CD4-positive, alpha-beta T cell treated with Interleukin-17A for 1 hour (primary cell): ENCODE data around the gene PTPRE.

Experiments
- DNase-seq: peaks from one replicate; pipeline ENCODE4 v3.0.0-alpha.2; 2020

The PTPRE gene

DNA sequence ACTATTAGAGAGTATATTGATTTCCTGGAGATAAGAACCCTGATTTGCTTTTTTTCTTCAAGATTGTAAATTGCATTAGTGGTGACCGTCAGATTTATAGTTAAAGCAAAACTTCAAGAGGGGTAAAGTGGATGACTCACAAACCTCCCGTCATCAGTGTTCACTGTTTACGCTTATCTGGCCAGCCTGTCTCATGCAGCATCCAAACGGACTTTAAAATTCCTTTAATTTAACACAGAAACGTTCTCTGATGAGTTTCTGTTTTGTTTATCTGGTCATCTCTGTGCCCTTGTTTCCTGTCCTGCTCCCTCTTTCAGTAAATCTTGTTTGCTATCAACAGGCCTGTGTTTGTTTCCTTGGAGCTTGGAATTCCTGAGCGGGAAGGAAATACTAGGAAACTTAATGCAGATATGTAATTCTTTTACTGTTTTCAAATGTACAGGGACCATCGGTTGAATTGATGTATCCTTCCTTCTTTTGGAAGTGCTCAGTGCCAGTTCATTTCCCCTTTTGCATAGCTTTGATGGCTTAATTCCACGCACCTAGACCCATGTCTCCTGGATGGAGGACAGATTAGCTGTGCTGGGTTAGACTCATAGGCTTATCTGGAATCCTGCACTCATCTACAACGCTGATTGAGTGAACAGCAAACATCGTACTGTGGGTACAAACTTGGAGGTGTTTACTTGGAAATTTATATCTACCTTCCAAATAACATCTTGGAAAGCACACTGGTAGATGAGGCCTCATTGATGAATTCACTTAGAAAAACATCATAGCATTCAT, 21.3 kb downstream of the PTPRE start:
- DNase-seq = no peak

DNA sequence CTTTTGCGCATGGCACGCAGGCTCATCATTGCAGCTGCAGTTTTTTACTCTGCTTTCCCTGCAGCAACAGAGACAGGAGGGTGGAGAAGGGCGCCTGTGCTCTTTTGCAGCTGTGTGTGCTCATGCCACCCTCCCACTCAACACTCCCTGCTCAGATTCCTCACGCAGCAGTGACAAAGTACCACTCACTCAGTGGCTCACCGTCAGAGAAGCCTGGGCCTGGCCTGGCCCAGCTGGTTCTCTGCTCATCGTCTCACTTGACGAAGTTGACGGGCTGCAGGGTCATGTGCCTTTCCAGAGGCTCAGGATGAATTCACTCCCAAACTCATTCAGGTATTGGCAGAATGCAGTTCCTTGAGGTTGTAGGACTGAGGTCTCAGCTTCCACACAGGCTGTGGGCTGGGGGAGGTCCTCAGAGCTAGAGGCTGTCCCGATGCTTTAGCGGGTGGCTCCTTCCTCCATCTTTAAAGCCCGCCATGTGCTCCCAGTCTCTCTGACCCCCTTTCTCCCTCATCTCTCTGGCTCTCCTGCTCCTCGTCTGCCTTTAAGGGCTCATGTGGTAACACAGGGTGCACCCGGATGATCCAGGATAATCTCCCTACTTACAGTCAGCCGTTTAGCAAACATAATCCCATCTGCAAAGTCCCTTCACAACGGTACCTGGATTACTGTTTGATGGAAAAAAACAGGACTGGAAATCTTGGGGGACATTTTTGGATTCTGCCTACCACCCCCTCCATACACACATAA, 25.8 kb downstream of the PTPRE start:
- DNase-seq = no peak

DNA sequence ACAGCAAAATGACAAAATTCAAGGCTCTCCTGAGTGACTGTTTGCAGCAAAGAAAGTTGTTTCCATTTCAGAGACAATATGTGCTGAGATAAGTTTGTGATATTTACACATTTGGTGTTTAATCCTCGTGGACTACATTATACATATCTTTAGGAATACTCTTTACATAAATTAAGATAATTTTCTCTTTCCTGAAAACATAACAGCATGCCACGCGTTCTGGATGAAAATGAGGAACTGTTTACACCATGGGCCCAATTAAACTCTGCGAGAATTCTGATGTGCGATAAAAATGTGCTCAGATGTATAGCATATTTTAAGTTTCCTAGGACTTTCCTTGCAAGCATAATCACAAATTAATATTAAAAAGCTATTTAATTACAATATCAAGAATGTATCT, 26.4 kb downstream of the PTPRE start:
- DNase-seq = no peak

DNA sequence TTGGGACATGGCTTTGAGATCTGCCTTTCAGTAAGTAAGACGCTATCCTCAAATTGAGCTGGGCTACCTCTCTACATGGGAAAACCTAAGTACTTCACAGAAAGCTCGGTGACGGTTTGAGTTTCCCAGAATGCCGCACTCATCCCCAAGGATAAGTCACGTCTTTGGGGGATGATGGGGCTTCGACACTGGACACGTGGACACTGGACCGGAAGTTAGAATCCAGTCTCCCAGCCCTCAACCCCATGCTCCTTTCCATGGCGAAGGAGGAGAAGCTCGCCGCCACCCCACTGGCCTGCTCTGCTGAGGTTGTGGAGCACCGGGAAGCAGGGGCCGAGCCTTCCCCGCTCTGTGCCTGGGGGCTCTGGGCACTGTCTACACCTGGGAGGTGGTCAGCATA, 27.5 kb downstream of the PTPRE start:
- no peak for DNase-seq

DNA sequence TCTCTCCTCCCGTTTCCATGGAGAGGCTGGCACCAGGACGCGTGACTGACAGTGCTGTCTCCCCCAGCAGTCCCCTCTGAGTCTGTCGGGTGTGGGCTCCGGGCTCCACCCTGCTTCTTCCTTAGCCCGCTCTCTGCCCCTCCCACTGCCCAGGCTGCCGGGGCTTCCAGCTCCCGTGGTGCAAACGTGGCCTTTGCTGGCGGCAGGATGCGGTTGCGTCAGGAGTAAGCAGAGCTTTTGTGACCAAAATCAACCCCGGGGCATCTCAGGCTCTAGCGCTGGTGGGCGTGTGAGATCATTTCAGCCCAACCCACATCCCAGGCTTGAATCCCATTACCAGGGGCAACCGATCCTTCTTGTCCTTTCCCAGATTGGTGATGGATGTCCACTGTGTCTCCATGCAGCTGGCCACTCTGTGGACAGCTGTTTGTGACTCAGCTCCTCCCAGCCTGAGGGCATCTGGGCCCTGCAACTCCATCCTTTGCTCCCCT, 28.2 kb downstream of the PTPRE start:
- no peak for DNase-seq

DNA sequence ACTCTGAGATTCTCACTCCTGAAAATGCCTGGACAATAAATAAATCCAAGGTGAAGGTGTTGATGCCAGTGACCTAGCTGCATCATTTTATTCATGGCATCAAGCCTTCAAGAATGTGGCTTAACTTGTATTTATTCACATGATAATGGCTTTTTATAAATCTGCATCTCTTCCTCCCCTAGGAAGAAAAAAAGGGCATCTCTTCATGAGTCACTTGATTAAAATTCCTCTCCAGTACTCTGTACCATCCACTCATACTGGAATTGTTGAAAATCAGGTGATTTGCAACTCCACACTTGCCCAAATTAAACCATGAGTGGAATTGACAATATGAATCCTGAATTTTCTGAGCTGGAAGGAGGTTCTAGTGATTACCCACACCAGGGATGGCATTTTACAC, 30.2 kb downstream of the PTPRE start:
- no peak for DNase-seq

DNA sequence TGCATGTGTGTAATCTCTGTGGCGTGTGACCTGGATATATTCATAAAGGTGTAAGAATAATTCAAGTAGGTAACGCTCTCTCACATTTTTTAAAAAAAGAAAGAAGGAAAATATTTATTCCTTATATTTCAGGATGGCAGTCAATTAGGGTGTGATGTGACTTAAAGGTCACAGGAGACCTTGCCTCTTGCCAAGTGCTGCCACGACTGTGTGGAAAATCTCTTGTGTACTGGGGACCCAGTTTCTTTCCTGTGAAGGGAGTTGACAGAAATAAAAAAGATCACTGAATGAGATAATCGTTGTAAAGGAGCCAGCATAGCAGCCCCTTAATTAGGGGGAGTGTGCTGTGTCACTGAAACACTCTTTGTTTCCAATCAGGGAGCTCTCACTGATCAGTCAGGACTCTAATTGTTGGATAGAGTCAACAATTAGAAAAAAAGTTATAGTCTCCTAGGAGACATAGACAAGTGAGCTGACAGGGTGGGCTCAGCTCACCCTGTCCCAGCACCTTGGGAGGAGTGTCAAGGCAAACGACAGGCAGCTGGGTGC, 31.1 kb downstream of the PTPRE start:
- no peak for DNase-seq

DNA sequence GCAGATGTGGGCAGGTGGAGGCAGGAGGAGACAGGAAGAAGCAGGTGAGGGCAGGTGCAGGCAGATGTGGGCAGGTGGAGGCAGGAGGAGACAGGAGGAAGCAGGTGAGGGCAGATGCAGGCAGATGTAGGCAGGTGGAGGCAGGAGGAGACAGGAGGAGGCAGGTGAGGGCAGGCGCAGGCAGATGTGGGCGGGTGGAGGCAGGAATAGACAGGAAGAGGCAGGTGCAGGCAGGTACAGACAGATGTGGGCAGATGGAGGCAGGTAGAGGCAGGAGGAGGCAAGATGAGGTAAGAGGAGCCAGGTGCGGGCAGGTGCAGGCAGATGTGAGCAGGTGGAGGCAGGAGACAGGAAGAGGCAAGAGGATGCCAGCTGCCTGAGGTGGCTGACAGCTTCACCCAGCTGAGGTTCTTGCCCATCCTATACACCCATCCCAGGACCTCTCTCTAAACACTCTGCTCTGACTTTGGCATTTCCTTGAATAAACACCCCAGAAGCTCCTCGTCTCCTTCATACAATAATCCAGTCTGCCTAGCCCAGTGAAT, 33.0 kb downstream of the PTPRE start:
- no peak for DNase-seq

DNA sequence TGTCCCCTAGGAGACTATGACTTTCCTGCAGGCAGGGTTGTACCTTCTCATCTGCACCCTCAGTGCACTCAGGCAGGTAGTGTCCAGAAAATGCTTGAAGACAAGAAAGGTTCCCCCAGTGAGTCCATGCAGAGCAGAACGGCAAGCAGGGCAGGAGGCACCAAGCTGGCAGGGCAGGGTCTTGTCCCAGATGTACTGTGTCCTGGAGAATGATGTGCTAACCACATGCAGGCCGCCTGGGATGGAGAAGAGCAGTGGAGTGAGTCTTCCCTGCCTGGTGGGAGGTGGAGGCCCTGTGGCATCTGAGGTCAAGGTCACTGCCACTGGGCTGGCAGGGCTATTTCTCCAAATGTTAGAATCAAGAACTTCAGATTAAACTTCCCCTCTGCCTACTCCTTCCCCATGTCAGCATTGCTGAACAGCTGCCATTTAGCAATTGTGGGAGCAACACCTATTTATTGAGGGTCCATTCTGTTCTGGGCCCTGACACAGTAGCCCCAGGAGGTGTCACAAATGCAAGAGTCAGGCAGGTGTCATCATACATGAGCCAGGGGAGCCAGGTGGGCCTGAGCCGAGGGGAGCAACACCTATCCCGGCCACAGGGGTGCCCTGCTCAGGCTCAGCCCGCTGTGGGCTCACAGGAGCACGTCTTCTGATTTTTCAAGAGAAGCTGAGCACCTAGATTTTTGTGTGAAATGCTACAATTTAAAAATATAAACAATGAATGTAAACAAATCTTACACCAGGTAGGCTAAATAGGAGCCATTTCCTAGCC, 34.1 kb downstream of the PTPRE start:
- DNase-seq = no peak

DNA sequence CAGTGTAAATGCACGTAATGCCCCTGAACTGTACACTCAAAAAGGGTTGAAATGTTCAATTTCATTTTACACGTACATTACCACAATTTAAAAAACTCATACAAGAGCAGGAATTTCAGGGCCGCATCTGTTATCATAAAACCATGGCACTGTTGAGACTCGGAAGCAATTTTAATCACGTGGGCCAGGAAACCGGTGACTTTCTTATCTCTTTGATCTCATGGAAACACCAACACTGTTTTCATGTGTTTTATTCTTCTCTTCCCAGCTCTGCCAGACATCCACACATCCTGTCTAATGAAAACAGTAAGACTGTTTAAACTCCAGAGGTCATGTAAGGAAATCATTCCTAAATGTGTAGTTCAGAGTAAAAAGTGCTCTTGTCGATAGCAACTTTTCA, 35.9 kb downstream of the PTPRE start:
- no peak for DNase-seq

DNA sequence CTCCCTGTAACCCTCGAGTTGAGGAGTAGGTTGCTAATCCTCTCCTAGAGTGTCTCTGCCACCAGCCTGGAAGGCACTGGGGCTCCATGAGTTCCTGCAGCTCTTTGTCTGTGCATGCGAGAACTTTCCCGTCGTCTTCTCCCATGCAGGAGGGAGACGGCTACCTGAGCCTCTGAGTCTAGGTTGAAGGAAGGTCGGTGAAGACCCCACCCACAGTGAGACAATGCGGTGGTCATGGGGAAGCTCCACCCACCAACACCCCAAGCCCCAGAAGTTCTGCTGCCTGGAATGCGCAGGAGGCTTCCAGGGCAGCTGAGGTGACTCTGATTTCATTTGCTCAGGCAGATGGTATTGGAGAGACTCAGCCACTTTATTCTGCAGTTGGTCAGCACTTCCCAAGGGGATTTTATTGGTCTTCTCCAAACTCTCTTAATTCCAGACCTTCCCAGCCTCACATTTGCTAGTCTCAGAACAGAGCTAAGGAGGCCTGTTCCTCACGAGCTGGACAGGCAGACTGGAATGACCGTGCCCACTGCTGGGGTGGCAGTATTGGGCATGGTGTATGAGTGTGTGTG, 36.5 kb downstream of the PTPRE start:
- DNase-seq = no peak

DNA sequence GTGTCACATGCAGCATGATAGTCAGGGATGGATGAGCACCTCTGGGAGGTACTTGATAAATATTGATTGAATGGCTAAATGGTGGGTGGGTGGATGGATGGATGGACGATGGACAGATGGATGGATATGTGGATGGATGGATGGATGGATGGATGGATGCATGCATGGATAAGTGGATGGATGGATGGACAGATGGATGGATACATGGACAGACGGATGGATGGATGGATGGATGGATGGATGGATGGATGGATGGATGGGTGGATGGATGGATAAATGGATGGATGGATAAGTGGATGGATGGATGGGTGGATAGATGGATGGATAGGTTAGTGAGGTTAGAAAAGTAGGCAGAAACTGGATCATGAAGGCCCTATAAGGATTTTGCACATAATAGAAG, 37.4 kb downstream of the PTPRE start:
- DNase-seq = no peak

DNA sequence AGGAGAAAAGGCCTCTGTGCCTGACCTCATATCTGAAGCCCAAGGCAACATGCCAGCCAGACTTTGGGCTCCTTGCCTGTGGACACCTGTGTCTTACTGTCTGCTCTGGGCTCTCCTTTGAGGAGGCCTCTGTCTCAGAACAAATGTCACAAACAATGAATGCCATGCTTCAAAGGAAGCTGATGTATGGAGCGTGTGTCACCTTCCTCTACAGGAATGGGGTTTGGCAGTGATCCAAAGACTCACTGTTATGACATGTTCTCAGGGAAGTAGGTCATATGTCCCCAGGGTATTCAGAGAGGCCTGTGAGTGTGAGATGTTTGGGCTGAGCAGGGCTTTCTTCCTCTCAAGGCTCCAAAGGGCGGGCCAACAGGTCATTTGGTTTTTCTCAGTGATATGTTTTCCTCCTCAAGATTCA, 38.4 kb downstream of the PTPRE start:
- DNase-seq = peak; percentile 29

DNA sequence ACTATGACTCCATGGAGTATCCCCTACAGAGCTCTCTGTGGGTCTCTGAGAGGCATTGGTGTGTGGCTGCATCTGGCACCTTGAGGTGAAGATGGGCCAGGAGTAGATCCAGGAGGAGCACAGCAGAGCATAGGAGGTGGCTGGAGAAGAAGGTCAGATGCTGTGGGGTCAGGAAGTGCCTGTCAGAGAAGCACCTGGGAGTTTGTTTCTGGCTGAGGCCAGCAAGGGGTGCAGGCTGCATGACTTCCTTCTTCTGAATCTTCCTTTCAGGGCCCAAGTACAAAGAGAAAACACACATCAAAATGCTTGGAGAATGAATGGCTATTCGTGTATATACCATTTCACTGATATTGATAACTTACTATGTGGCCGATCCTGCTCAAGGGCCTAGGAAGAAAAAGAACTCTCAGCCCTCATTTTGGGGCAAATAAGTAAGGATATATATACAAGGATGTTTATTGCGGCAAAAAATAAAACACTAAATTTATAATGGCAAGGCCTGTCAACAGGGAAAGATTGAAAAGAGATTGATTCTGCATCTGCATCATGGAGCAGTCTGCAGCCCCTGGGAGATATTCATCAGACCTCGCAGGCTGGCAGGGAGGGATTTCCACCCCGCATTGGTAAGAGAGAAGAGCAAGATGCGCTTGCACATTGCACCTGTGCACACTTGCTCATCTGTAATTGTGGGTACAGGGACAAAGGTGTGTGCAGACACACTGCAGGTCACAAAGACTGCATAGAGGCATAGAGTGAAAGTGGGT, 39.2 kb downstream of the PTPRE start:
- no peak for DNase-seq

DNA sequence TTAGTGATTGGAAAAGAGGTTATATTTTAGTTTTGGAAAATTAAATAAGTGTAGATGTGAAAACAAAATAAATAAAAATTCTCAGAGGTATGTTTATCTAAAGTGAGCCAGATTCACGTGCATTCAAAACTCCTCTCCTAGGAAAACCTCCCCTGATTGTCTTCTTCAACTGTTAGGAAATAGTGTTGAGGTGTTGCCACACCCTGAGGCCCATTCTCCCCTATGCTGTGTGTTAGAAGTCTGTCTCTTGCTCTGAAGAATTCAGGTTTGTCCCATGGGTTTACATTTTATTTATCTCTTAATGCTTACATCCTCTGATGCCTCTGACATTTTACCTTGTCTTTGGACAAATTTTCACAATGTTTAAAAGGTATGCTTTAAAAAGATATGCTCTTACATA, 40.3 kb downstream of the PTPRE start:
- DNase-seq = no peak

DNA sequence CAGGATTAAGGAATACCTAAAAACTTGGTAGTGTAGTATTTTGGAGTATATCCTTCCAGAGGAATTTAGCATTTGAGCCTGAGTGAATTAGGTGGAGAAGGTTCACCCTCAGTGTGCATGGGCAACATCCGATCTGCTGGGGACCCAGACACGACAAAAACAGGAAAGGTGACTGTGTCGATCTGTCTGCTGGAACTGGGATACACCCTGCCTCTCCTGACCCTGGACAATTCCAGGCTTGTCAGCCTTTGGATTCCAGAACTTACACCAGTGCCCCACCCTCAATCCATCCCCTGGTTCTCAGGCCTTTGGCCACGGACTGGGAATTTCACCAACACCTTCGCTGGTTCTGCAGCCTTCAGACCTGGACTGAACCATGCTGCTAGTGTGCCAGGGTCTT, 41.9 kb downstream of the PTPRE start:
- DNase-seq = no peak

DNA sequence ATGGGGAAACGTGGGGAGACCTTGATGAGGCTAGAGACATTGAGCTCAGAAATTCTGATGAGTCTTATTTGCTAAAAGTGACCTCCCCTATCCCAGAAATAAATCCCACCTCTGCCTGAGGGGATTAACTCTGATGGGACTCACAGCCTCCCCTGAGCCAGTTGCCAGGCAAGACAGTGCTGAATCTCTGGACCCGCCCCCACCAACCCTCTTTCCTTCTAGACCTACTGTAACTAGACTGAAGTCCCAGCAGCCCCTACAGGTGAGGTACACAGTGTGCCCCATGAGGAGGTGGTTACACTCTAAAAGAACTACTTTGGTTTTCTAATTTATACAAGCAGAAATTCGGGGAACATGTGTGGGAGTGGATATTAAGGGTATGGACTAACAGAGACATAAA, 42.9 kb downstream of the PTPRE start:
- DNase-seq = no peak

DNA sequence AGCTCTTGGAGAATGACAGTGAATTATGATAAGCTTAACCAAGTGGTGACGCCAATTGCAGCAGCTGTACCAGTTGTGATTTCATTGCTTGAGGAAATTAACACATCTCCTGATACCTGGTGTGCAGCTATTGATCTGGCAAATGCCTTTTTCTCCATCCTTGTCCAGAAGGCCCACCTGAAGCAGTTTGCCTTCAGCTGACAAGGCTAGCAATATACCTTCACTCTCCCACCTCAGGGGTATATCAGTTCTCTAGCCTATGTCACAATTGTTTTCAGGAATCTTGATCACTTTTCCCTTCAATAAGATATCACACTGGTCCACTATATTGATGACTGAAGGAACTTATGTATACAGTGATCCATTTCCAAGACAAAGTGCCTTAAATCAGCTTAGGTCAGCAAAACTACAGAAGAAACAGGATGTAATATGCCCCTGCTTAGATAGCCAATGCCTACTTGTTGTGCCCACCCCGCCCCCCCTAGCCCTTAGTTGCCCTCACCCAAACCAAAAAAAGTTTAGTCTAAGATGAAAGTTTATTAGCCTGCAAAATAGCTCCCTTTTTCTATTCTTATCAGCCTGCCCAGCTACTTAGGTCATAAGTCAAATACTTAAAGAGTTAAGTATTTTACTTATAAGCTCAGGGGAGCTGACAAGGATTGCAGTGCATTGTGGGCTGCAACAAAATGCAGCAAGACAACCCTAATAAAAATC, 45.1 kb downstream of the PTPRE start:
- no peak for DNase-seq

DNA sequence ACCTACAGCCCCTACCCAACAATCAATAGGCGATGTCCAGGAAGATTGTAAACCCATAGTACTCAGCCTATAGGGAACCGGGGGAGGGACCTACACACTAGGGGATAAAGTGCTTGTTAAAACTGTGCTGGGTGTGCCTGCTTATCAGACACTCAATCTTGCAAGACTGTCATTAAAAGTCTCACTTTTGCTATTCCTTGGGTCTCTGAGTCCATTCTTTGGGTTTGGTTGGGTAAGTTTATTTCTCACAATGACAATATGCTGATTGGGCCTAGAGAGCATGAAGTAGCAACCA, 45.6 kb downstream of the PTPRE start:
- DNase-seq = no peak

DNA sequence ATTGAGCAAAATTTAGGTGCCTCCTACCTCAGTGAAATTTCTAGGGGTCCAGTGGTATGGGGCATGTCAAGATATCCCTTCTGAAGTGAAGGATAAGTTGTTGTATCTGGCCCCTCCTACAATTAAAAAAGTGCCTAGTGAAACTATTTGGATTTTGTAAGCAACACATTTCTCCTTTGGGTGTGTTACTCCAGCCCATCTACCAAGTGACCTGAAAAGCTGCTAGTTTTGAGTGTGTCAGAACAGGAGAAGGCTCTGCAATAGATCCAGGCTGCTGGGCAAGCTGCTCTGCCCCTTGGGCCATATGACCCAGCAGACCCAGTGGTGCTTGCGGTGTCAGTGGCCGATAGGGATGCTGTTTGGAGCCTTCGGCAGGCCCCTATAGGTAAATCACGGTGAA, 46.0 kb downstream of the PTPRE start:
- no peak for DNase-seq

DNA sequence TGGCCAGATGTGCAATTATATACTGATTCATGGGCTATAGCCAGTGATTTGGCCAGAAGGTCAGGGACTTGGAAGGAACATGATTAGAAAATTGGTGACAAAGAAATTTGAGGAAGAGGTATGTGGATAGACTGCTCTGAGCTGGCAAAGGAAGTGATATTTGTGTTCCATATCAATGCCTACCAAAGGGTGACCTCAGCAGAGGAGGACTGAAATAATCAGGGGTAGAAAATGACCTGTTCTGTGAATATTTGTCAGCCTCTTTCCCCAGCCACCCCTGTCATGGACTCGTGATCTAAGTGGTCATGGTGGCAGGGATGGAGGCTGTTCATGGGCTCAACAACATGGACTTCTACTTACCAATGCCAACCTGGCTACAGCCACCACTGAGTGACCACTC, 47.0 kb downstream of the PTPRE start:
- DNase-seq = no peak
